IMR-90 (cell line): ENCODE measurements around the gene INHBC. TPM values are rescaled to one million over a fixed set of nuclear protein-coding genes. Genes with fewer than 3 reads are reported as not detected.
A peak's percentile ranks its signal among the peaks of the same experiment; 100 is the strongest.

ENCODE experiments used
- ATAC-seq: fragments of 200-7000 bp; cut with Tn5 transposase; 2 replicates; pipeline ENCODE4 v1.9.1; 2020; ENCODE audit warnings: low read depth, mild to moderate bottlenecking, moderate library complexity
- BruUV-seq: library from RNA; stranded (reverse); fragments of 400-500 nt; replicated peaks from 2 replicates; lab custom pipeline; 2021; lab: Mats Ljungman, UMichigan
- CTCF ChIA-PET: fragments of 300-600 bp; formaldehyde crosslinking; extraction: SDS; loops from one replicate; lab custom pipeline; 2021; ENCODE audit warnings: antibody characterized with exemption; lab: Yijun Ruan, JAX
- POLR2A ChIA-PET: fragments of 300-600 bp; sonication (Branson Sonifier 250); formaldehyde crosslinking; loops from one replicate; lab custom pipeline; 2022; ENCODE audit warnings: antibody characterized with exemption; ENCODE audit not compliant: unreplicated experiment; lab: Charles Lee
- DNase-seq: peaks from one replicate; pipeline ENCODE4 v3.0.0; 2013
- H2AFZ ChIP-seq: replicated peaks from 2 replicates; pipeline ENCODE3; 2013; ENCODE audit warnings: low read length, mild to moderate bottlenecking; ENCODE audit not compliant: poor library complexity
- H2AK5ac ChIP-seq: 2 replicates; pipeline ENCODE4 v1.6.1; 2013; ENCODE audit warnings: low read depth, low read length, inconsistent platforms
- H2AK9ac ChIP-seq: replicated peaks from 2 replicates; pipeline ENCODE3; 2013; ENCODE audit warnings: mild to moderate bottlenecking, low read depth, low read length, moderate library complexity; ENCODE audit not compliant: poor library complexity
- H2BK120ac ChIP-seq: 2 replicates; pipeline ENCODE4 v1.6.1; 2013; ENCODE audit warnings: low read depth, low read length, inconsistent platforms
- H2BK15ac ChIP-seq: 3 replicates; pipeline ENCODE4 v1.6.1; 2013; ENCODE audit warnings: low read depth, low read length, inconsistent platforms
- H2BK20ac ChIP-seq: 2 replicates; pipeline ENCODE4 v1.6.1; 2013; ENCODE audit warnings: low read depth, mild to moderate bottlenecking, inconsistent platforms, low read length, moderate library complexity
- H2BK5ac ChIP-seq: 2 replicates; pipeline ENCODE4 v1.6.1; 2013; ENCODE audit warnings: mild to moderate bottlenecking, low read depth, low read length, inconsistent platforms; ENCODE audit not compliant: poor library complexity, severe bottlenecking
- H3K14ac ChIP-seq: replicated peaks from 2 replicates; pipeline ENCODE4 v1.6.1; 2013; ENCODE audit warnings: low read depth, low read length, inconsistent platforms
- H3K18ac ChIP-seq: 2 replicates; pipeline ENCODE4 v1.6.1; 2013; ENCODE audit warnings: low read depth, low read length, control low read depth
- H3K23ac ChIP-seq: 2 replicates; pipeline ENCODE4 v1.6.1; 2013; ENCODE audit warnings: low read depth, low read length, inconsistent platforms
- H3K27ac ChIP-seq: 2 replicates; pipeline ENCODE4 v1.5.1; 2013; ENCODE audit warnings: mild to moderate bottlenecking, control low read depth, low read length; ENCODE audit not compliant: insufficient read depth
- H3K27me3 ChIP-seq: 2 replicates; pipeline ENCODE4 v1.6.1; 2013; ENCODE audit warnings: low read length; ENCODE audit not compliant: control insufficient read depth, insufficient read depth
- H3K36me3 ChIP-seq: 2 replicates; pipeline ENCODE4 v1.6.1; 2013; ENCODE audit warnings: low read length, mixed read lengths; ENCODE audit not compliant: control insufficient read depth, insufficient read depth
- H3K4ac ChIP-seq: 2 replicates; pipeline ENCODE4 v1.6.1; 2013; ENCODE audit warnings: low read depth, low read length, inconsistent platforms
- H3K4me1 ChIP-seq: 2 replicates; pipeline ENCODE4 v1.6.1; 2013; ENCODE audit warnings: low read length, mixed read lengths; ENCODE audit not compliant: control insufficient read depth, insufficient read depth
- H3K4me2 ChIP-seq: 2 replicates; pipeline ENCODE4 v1.6.1; 2013; ENCODE audit warnings: low read depth, mild to moderate bottlenecking, control low read depth, low read length, moderate library complexity
- H3K4me3 ChIP-seq: 2 replicates; pipeline ENCODE4 v1.5.1; 2013; ENCODE audit warnings: low read depth, mild to moderate bottlenecking, control low read depth, low read length, moderate library complexity; ENCODE audit not compliant: insufficient read depth
- H3K56ac ChIP-seq: 2 replicates; pipeline ENCODE4 v1.6.1; 2013; ENCODE audit warnings: low read length, inconsistent platforms; ENCODE audit not compliant: insufficient read depth; ENCODE audit errors: extremely low read depth
- H3K79me1 ChIP-seq, 2 experiments: 2 replicates each; pipeline ENCODE4 v1.6.1; 2013; ENCODE audit warnings: low read length in 2 of 2, inconsistent platforms in 1 of 2, low read depth in 1 of 2
- H3K9ac ChIP-seq: 2 replicates; pipeline ENCODE4 v1.6.1; 2013; ENCODE audit warnings: low read depth, low read length, control low read depth
- H3K9me1 ChIP-seq: 2 replicates; pipeline ENCODE4 v1.6.1; 2013; ENCODE audit warnings: low read length, inconsistent platforms; ENCODE audit not compliant: insufficient read depth
- H3K9me3 ChIP-seq: 2 replicates; pipeline ENCODE4 v1.6.1; 2013; ENCODE audit warnings: low read length; ENCODE audit not compliant: control insufficient read depth, insufficient read depth
- H4K20me1 ChIP-seq: 2 replicates; pipeline ENCODE4 v1.6.1; 2013; ENCODE audit warnings: low read length, inconsistent platforms; ENCODE audit not compliant: insufficient read depth
- H4K5ac ChIP-seq: 2 replicates; pipeline ENCODE4 v1.6.1; 2013; ENCODE audit warnings: mild to moderate bottlenecking, low read depth, low read length, control low read depth
- H4K8ac ChIP-seq, 2 experiments: 2 replicates each; pipeline ENCODE4 v1.6.1; 2013; ENCODE audit warnings: low read depth in 2 of 2, low read length in 2 of 2, control low read depth in 1 of 2, inconsistent platforms in 1 of 2
- H4K91ac ChIP-seq: 2 replicates; pipeline ENCODE4 v1.6.1; 2013; ENCODE audit warnings: low read depth, low read length, inconsistent platforms; ENCODE audit not compliant: insufficient read depth
- BHLHE40 ChIP-seq: fragments of 150-350 bp; IDR thresholded peaks from 2 replicates; pipeline ENCODE4 v1.6.1; 2016; ENCODE audit warnings: mild to moderate bottlenecking, low read depth, low read length
- CEBPB ChIP-seq: IDR thresholded peaks from 2 replicates; pipeline ENCODE4 v1.6.1; 2012; ENCODE audit warnings: low read depth, low read length, improper control_type of control experiment
- CHD1 ChIP-seq: IDR thresholded peaks from 2 replicates; pipeline ENCODE4 v1.6.1; 2012; ENCODE audit warnings: low read depth, low read length, improper control_type of control experiment
- CTCF ChIP-seq: conservative IDR thresholded peaks from 2 replicates; pipeline ENCODE4 v1.5.1; 2012; ENCODE audit warnings: mild to moderate bottlenecking, low read depth, low read length, improper control_type of control experiment
- FOS ChIP-seq: fragments of 150-350 bp; IDR thresholded peaks from 2 replicates; pipeline ENCODE4 v1.6.1; 2016; ENCODE audit warnings: low read depth, low read length
- MAFK ChIP-seq: IDR thresholded peaks from 2 replicates; pipeline ENCODE4 v1.6.1; 2012; ENCODE audit warnings: low read depth, low read length, improper control_type of control experiment
- MAZ ChIP-seq: IDR thresholded peaks from 2 replicates; pipeline ENCODE4 v1.6.1; 2012; ENCODE audit warnings: low read depth, mild to moderate bottlenecking, low read length, improper control_type of control experiment, moderate library complexity, borderline replicate concordance
- MXI1 ChIP-seq: IDR thresholded peaks from 2 replicates; pipeline ENCODE4 v1.6.1; 2012; ENCODE audit warnings: low read depth, mild to moderate bottlenecking, low read length, moderate library complexity, borderline replicate concordance
- NFE2L2 ChIP-seq: fragments of 150-350 bp; IDR thresholded peaks from 2 replicates; pipeline ENCODE4 v1.6.1; 2016; ENCODE audit warnings: low read depth, mild to moderate bottlenecking, low read length
- POLR2A ChIP-seq: IDR thresholded peaks from 2 replicates; pipeline ENCODE4 v1.6.1; 2012; ENCODE audit warnings: mild to moderate bottlenecking, low read depth, low read length
- RAD21 ChIP-seq: IDR thresholded peaks from 2 replicates; pipeline ENCODE4 v1.6.1; 2012; ENCODE audit warnings: low read length, improper control_type of control experiment
- RCOR1 ChIP-seq: IDR thresholded peaks from 2 replicates; pipeline ENCODE4 v1.6.1; 2012; ENCODE audit warnings: mild to moderate bottlenecking, low read length, improper control_type of control experiment; ENCODE audit not compliant: insufficient replicate concordance
- RFX5 ChIP-seq: IDR thresholded peaks from 2 replicates; pipeline ENCODE4 v1.8.0; 2012; ENCODE audit warnings: low read depth, mild to moderate bottlenecking, low read length, moderate library complexity
- SMC3 ChIP-seq: fragments of 150-350 bp; IDR thresholded peaks from 2 replicates; pipeline ENCODE4 v1.6.1; 2016; ENCODE audit warnings: low read depth, mild to moderate bottlenecking, antibody characterized with exemption, low read length, moderate library complexity
- USF2 ChIP-seq: fragments of 150-350 bp; IDR thresholded peaks from 2 replicates; pipeline ENCODE4 v1.6.1; 2017; ENCODE audit warnings: mild to moderate bottlenecking, antibody characterized with exemption, low read length, low read depth
- WGBS, 2 experiments: methylation state at CpG; one replicate each; pipeline versions ENCODE4 v1.1.5 to v1.1.7; 2013; ENCODE audit warnings: missing lambda C conversion rate in 2 of 2; ENCODE audit not compliant: insufficient read length in 1 of 2; ENCODE audit errors: extremely low coverage in 2 of 2; 5-methylcytosine and 5-hydroxymethylcytosine counted together
- dilution Hi-C: fragments of 300-500 bp; cut with HindIII; formaldehyde crosslinking; loops from one replicate; pipeline ENCODE4 v1.14.3; 2018; ENCODE audit warnings: low sequenced_read_pairs; ENCODE audit not compliant: unreplicated experiment
- in situ Hi-C: fragments of 300-500 bp; cut with MboI; formaldehyde crosslinking; loops from 3 replicates; pipeline ENCODE4 v1.14.3; 2019; ENCODE audit warnings: low sequenced_read_pairs, inconsistent platforms, mixed read lengths
- intact Hi-C: fragments of 100-400 bp; cut with micrococcal nuclease; formaldehyde crosslinking; loops from 2 replicates; pipeline ENCODE4 v1.10.0; 2022
- polyA plus RNA-seq, 3 experiments: library from polyadenylated mRNA; depleted of rRNA; stranded (reverse); fragments of >200 nt; gene quantifications; 2 replicates each; pipeline ENCODE4 v1.2.3, GENCODE V29; 2012; ENCODE audit warnings: low replicate concordance in 1 of 3
- total RNA-seq: library from RNA; depleted of rRNA; stranded (reverse); fragments of >200 nt; gene quantifications from 2 replicates; pipeline ENCODE4 v1.2.3, GENCODE V29; 2012
- TF ChIP-seq, protein P1 (sequence below): fragments of 150-350 bp; IDR thresholded peaks from 2 replicates; pipeline ENCODE4 v1.6.1; 2016; ENCODE audit warnings: low read depth, mild to moderate bottlenecking, low read length, moderate library complexity, borderline replicate concordance

The INHBC gene
- total and polyA plus RNA-seq, 2 of the 4 experiments (the other 2 are of a cell fraction): 0.09 TPM; not detected in 1

DNA sequence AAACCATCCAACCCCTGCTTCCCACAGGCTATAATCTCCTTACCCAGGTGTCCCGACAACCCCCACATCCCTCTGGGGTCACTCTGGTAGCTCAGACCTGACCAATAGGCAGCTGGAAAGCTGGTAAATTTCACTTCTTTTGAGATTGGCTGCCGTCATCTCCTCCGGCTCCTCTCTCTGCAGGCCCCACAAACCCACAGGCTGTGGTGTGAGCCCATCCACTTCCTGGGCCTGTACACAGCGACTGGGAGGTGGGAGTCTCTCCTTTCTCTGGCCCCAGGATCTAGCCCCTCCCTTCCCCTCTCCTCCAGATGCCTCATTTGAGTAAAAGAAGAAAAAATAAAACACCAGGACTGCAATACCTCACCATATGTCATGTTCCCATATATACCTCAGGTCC, 709 bp downstream of the INHBC start:
- H3K14ac ChIP-seq: no peak overlapping the region
- H3K79me1 ChIP-seq: peaks cover 0 to 3% of the 10 kb centered on the region in 2 experiments; a peak in 2 of 4 replicates
- H2BK120ac ChIP-seq: no peak overlapping the region
- dilution Hi-C loops: no loop called here
- no peak overlapping the region for H2BK20ac ChIP-seq
- intact Hi-C loops: no loop called here
- H3K9me1 ChIP-seq: no peaks in the 10 kb centered on the region
- H3K27ac ChIP-seq: no peak overlapping the region
- no peak overlapping the region for H3K23ac ChIP-seq
- H2AK9ac ChIP-seq: no peak overlapping the region
- no peak overlapping the region for H2BK5ac ChIP-seq
- H2BK15ac ChIP-seq: no peak overlapping the region
- ATAC-seq: no peak
- no CpG with 5 or more reads among the region's 4 CpGs for WGBS, 2 experiments
- H3K56ac ChIP-seq: no peak overlapping the region
- no peak overlapping the region for H4K91ac ChIP-seq
- H3K4me1 ChIP-seq: no peaks in the 10 kb centered on the region
- CTCF ChIA-PET: interaction anchor here (0.8 kb wide), 1 partner anchor 17 kb away, joined by 3 read pairs; no protein-coding TSS in a partner anchor
- no peak overlapping the region for H3K4me2 ChIP-seq
- DNase-seq: no peak
- no peaks in the 10 kb centered on the region for H4K20me1 ChIP-seq
- BruUV-seq: no TSS peak
- no peak overlapping the region for H3K4ac ChIP-seq
- no peak overlapping the region for H3K18ac ChIP-seq
- no peak overlapping the region for H4K5ac ChIP-seq
- no peaks in the 10 kb centered on the region for H3K9me3 ChIP-seq
- in situ Hi-C loops: no loop called here
- H3K4me3 ChIP-seq: no peak overlapping the region
- POLR2A ChIA-PET: no interaction called here
- no peak overlapping the region for H3K9ac ChIP-seq
- peak overlapping the region; percentile 44 for H2AFZ ChIP-seq
- no peaks in the 10 kb centered on the region for H3K36me3 ChIP-seq
- TF ChIP-seq NFE2L2 (no peak), FOS (no peak), BHLHE40 (no peak), CHD1 (no peak), MAFK (no peak), RFX5 (no peak), MAZ (no peak), RCOR1 (no peak), USF2 (no peak), RAD21 (no peak), POLR2A (no peak), SMC3 (no peak), MXI1 (no peak), CTCF (no peak), CEBPB (no peak)
- TF ChIP-seq, protein P1, sequence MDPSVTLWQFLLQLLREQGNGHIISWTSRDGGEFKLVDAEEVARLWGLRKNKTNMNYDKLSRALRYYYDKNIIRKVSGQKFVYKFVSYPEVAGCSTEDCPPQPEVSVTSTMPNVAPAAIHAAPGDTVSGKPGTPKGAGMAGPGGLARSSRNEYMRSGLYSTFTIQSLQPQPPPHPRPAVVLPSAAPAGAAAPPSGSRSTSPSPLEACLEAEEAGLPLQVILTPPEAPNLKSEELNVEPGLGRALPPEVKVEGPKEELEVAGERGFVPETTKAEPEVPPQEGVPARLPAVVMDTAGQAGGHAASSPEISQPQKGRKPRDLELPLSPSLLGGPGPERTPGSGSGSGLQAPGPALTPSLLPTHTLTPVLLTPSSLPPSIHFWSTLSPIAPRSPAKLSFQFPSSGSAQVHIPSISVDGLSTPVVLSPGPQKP: no peak
- H4K8ac ChIP-seq: no peak overlapping the region
- H3K27me3 ChIP-seq: no peaks in the 10 kb centered on the region
- H2AK5ac ChIP-seq: no peak overlapping the region
